GM06990 (cell line): Measurements from ENCODE around the gene IRGQ.

ENCODE experiments used
- DNase-seq: peaks from one replicate; pipeline ENCODE4 v3.0.0-alpha.2; 2011; ENCODE audit not compliant: insufficient read length; ENCODE audit errors: extremely low read depth
- H3K27me3 ChIP-seq: replicated peaks from 2 replicates; pipeline ENCODE4 v1.6.0; 2011; ENCODE audit warnings: low read length; ENCODE audit not compliant: control insufficient read depth, insufficient read depth
- H3K36me3 ChIP-seq: 2 replicates; pipeline ENCODE4 v1.5.1; 2011; ENCODE audit warnings: low read length; ENCODE audit not compliant: control insufficient read depth, insufficient read depth
- H3K4me3 ChIP-seq: replicated peaks from 2 replicates; pipeline ENCODE4 v1.5.1; 2011; ENCODE audit warnings: low read depth, mild to moderate bottlenecking, control low read depth, low read length
- TF ChIP-seq, protein P1 (sequence below): IDR thresholded peaks from 2 replicates; pipeline ENCODE4 v1.5.1; 2011; ENCODE audit warnings: low read length, control low read depth, mild to moderate bottlenecking, inconsistent platforms; ENCODE audit not compliant: insufficient read depth, poor library complexity, severe bottlenecking

Gene IRGQ

DNA sequence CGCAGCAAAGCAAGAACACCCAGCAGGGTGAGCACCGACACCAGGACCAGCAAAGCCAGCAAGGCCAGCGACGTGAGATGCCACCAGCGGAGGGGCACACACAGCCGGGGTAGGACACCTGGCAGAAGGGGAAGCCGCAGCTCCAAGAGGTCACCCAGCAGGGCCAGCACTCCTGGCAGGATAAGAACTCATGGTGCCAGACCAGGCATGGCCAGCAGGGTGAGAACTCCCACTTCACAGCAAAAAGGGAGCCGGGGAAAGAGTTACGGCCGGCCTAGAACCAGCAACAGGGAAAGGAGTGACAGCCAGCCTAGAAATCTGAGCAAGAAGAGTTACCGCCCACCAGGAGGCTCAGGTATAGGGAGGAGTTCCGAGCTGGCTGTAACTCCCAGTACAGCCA lies 16.4 kb upstream of the IRGQ start:
- TF ChIP-seq, protein P1, sequence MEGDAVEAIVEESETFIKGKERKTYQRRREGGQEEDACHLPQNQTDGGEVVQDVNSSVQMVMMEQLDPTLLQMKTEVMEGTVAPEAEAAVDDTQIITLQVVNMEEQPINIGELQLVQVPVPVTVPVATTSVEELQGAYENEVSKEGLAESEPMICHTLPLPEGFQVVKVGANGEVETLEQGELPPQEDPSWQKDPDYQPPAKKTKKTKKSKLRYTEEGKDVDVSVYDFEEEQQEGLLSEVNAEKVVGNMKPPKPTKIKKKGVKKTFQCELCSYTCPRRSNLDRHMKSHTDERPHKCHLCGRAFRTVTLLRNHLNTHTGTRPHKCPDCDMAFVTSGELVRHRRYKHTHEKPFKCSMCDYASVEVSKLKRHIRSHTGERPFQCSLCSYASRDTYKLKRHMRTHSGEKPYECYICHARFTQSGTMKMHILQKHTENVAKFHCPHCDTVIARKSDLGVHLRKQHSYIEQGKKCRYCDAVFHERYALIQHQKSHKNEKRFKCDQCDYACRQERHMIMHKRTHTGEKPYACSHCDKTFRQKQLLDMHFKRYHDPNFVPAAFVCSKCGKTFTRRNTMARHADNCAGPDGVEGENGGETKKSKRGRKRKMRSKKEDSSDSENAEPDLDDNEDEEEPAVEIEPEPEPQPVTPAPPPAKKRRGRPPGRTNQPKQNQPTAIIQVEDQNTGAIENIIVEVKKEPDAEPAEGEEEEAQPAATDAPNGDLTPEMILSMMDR: no peak
- no peak overlapping the region for H3K4me3 ChIP-seq
- no peak for DNase-seq
- peaks cover 6% of the 10 kb centered on the region for H3K36me3 ChIP-seq
- no peaks in the 10 kb centered on the region for H3K27me3 ChIP-seq

DNA sequence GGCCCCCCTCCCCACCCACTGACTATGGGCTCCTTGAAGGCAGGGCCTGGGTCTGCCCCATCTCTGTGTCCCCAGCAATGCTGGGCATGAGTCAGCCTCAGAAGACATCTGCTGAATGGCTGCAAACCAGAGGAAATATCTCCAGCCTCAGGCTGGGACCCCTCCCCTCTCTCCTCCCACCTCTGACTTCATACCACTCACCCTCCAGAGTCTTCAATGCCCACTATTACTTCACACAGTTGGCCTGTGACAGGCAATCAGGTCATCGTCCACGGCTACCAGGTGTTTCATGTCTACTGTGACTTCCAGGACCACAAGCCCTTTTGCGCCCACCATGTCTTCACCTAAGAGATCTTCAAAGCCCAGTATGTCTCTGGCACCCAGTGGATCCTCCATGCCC lies 15.9 kb upstream of the IRGQ start, which contains the start of gene SRRM5:
Gene SRRM5, plus strand, starts transcription at position 301 of the 400 bp plus-strand sequence. Its CDS starts 34 bp downstream, at position 335.
- DNase-seq: no peak
- peaks cover 6% of the 10 kb centered on the region for H3K36me3 ChIP-seq

DNA sequence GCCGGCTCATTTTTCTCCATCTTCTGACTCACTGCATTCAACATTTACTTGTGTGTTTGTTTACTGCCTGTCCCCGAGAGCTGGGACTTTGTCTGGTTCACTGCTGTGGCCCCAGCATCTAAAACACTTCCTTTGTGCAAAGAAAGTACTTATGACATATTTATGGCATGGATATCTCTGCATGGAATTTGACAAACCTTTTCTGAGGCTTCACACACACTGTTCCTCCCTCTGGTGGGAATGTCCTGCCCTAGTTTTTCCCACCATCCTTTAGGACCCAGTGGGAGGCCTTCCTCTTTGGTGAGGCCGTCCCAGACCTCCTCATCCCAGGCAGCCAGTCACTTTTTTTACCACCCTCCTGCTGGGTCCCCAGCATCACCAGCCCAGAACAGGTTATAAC lies 14.6 kb upstream of the IRGQ start:
- Histone ChIP-seq H3K36me3 (peaks cover 6% of the 10 kb centered on the region), H3K4me3 (no peak overlapping the region), H3K27me3 (no peaks in the 10 kb centered on the region)
- DNase-seq: no peak
- TF ChIP-seq, protein P1: no peak

More for the DNA sequence above, 15.9 kb upstream of the IRGQ start, which contains the start of gene SRRM5:
- TF ChIP-seq, protein P1: no peak
- no peaks in the 10 kb centered on the region for H3K27me3 ChIP-seq
- no peak within 1 kb of the TSS for H3K4me3 ChIP-seq

DNA sequence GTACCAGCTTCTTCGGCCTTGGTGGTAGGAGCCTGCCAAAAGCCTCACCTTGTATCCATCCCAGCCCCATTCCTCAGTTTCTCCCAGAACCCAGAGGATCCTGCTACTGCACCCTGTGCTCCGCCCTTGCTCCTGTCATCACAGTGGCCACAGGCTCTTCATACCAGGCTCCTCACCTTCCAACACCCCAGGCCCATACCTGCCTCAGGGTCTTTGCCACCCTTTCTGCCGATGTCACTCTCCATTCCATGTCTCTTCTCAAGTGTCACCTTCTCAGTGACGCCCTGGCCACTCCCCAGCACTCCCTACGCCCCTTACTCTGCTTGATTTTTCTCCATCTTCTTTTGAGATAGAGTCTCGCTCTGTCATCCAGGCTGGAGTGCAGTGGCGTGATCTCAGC lies 13.9 kb upstream of the IRGQ start:
- Histone ChIP-seq H3K36me3 (peaks cover 6% of the 10 kb centered on the region), H3K4me3 (no peak overlapping the region), H3K27me3 (no peaks in the 10 kb centered on the region)
- no peak for DNase-seq
- TF ChIP-seq, protein P1: no peak

DNA sequence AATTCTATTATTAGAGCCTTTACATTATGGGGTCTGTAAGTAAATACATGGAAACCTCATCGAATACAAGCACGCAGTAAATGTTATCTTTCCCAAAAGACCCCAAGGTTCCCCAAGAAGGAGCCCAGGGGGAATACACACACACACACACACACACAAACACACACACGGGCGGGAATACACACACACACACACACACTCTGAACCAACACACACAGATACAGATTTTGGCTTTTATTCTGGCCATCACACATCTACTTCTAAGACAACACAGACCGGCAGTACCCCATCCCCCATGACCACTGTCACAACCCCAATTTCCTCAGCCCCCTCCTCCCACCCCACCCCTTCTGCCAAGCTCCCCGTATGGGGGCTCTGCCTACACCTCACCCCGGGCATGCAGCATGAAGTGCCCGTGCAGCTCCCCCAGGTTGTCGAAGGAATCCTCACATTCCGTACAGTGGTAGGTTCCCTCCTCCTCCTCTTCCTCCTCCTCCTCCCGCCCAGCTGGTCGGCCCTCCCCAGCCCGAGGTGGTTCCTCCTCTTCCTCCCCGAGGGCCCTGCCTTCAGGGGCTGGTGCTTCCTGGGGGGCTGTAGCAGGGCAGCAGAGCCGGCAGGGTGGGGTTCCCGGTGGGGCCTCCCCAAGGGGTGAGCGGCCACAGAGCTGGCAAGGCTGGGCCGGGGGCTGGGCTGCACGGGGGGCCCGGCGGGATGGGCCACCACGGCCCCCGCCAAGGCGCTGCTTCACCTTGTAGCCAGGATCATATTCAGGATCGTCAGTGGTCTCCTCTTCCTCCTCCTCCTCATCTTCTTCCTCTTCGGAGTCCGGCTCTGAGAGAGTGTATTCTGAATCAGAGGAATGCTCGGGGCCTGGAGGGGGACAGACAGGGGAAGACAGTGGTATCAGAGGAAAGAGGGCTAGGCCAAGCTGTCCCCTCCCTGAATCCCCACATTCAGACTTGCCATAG lies 11.6 kb upstream of the IRGQ start:
- Histone ChIP-seq H3K27me3 (no peaks in the 10 kb centered on the region), H3K36me3 (peaks cover 8% of the 10 kb centered on the region), H3K4me3 (no peak overlapping the region)
- TF ChIP-seq, protein P1: no peak
- no peak for DNase-seq
